SK-N-SH (cell line): ENCODE data around the gene MGAT4A.

Experiments
- CHD2 ChIP-seq: fragments of 150-350 bp; IDR thresholded peaks from 2 replicates; pipeline ENCODE4 v1.6.1; 2018; ENCODE audit warnings: low read length; ENCODE audit not compliant: partially characterized antibody
- EP300 ChIP-seq, 2 experiments: IDR thresholded peaks; 2 replicates each; pipeline versions ENCODE4 v1.4.0 to v1.6.1; 2012; ENCODE audit warnings: borderline replicate concordance in 1 of 2, low read depth in 1 of 2, low read length in 1 of 2
- EZH2phosphoT487 ChIP-seq: fragments of 200-600 bp; sonication (generic); IDR thresholded peaks from 2 replicates; pipeline ENCODE4 v1.6.1; 2017; ENCODE audit warnings: low read depth, mixed run types, mild to moderate bottlenecking, antibody characterized with exemption, moderate library complexity, borderline replicate concordance
- GABPA ChIP-seq: IDR thresholded peaks from 2 replicates; pipeline ENCODE4 v1.4.0; 2012; ENCODE audit warnings: low read depth, mild to moderate bottlenecking
- MXI1 ChIP-seq: IDR thresholded peaks from 2 replicates; pipeline ENCODE4 v1.6.1; 2012; ENCODE audit warnings: mild to moderate bottlenecking, low read depth, low read length, improper control_type of control experiment
- NRF1 ChIP-seq: IDR thresholded peaks from 2 replicates; pipeline ENCODE4 v1.6.1; 2012; ENCODE audit warnings: low read depth, mild to moderate bottlenecking, low read length
- RAD21 ChIP-seq: IDR thresholded peaks from 2 replicates; pipeline ENCODE4 v1.6.1; 2012; ENCODE audit warnings: mild to moderate bottlenecking, low read length
- RFX5 ChIP-seq: IDR thresholded peaks from 2 replicates; pipeline ENCODE4 v1.6.1; 2012; ENCODE audit warnings: mild to moderate bottlenecking, improper control_type of control experiment, low read length
- RXRA ChIP-seq: IDR thresholded peaks from 2 replicates; pipeline ENCODE4 v1.4.0; 2012; ENCODE audit warnings: low read depth, mild to moderate bottlenecking, borderline replicate concordance
- TCF12 ChIP-seq: IDR thresholded peaks from 2 replicates; pipeline ENCODE4 v1.4.0; 2012
- TF ChIP-seq, protein P1 (sequence below): IDR thresholded peaks from 2 replicates; pipeline ENCODE4 v1.6.1; 2012; ENCODE audit warnings: mild to moderate bottlenecking, low read depth, low read length, moderate library complexity
- TF ChIP-seq, protein P2 (sequence below): fragments of 150-350 bp; IDR thresholded peaks from 2 replicates; pipeline ENCODE4 v1.6.1; 2017; ENCODE audit warnings: antibody characterized with exemption, low read length, low read depth, borderline replicate concordance
- TF ChIP-seq, protein P3 (sequence below): fragments of 200-600 bp; sonication (generic); IDR thresholded peaks from 2 replicates; pipeline ENCODE4 v1.6.1; 2017; ENCODE audit warnings: antibody characterized with exemption, mild to moderate bottlenecking, moderate library complexity

DNA sequence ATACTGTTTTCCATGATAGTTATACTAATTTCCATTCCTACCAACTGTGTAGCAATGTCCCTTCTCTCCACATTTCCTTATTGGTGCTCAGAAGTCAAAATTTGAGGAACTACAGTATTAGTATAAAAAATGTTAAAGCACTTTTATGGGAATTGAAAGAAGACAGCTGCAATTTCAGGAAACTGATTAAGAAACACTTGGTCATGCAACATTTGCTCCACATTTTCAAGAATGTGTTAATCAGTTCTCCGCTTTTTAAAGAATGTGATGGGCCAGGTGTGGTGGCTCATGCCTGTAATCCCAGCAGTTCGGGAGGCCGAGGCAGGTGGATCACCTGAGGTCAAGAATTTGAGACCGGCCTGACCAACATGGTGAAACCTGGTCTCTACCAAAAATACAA is 33.6 kb upstream of the MGAT4A start:
- TF ChIP-seq GABPA: no peak
- TF ChIP-seq MXI1: no peak
- TF ChIP-seq RAD21: no peak
- TF ChIP-seq, protein P1, sequence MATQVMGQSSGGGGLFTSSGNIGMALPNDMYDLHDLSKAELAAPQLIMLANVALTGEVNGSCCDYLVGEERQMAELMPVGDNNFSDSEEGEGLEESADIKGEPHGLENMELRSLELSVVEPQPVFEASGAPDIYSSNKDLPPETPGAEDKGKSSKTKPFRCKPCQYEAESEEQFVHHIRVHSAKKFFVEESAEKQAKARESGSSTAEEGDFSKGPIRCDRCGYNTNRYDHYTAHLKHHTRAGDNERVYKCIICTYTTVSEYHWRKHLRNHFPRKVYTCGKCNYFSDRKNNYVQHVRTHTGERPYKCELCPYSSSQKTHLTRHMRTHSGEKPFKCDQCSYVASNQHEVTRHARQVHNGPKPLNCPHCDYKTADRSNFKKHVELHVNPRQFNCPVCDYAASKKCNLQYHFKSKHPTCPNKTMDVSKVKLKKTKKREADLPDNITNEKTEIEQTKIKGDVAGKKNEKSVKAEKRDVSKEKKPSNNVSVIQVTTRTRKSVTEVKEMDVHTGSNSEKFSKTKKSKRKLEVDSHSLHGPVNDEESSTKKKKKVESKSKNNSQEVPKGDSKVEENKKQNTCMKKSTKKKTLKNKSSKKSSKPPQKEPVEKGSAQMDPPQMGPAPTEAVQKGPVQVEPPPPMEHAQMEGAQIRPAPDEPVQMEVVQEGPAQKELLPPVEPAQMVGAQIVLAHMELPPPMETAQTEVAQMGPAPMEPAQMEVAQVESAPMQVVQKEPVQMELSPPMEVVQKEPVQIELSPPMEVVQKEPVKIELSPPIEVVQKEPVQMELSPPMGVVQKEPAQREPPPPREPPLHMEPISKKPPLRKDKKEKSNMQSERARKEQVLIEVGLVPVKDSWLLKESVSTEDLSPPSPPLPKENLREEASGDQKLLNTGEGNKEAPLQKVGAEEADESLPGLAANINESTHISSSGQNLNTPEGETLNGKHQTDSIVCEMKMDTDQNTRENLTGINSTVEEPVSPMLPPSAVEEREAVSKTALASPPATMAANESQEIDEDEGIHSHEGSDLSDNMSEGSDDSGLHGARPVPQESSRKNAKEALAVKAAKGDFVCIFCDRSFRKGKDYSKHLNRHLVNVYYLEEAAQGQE: no peak
- TF ChIP-seq, protein P2, sequence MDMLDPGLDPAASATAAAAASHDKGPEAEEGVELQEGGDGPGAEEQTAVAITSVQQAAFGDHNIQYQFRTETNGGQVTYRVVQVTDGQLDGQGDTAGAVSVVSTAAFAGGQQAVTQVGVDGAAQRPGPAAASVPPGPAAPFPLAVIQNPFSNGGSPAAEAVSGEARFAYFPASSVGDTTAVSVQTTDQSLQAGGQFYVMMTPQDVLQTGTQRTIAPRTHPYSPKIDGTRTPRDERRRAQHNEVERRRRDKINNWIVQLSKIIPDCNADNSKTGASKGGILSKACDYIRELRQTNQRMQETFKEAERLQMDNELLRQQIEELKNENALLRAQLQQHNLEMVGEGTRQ: no peak
- TF ChIP-seq, protein P3, sequence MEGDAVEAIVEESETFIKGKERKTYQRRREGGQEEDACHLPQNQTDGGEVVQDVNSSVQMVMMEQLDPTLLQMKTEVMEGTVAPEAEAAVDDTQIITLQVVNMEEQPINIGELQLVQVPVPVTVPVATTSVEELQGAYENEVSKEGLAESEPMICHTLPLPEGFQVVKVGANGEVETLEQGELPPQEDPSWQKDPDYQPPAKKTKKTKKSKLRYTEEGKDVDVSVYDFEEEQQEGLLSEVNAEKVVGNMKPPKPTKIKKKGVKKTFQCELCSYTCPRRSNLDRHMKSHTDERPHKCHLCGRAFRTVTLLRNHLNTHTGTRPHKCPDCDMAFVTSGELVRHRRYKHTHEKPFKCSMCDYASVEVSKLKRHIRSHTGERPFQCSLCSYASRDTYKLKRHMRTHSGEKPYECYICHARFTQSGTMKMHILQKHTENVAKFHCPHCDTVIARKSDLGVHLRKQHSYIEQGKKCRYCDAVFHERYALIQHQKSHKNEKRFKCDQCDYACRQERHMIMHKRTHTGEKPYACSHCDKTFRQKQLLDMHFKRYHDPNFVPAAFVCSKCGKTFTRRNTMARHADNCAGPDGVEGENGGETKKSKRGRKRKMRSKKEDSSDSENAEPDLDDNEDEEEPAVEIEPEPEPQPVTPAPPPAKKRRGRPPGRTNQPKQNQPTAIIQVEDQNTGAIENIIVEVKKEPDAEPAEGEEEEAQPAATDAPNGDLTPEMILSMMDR: no peak
- TF ChIP-seq NRF1: no peak
- no peak for TF ChIP-seq EP300 (IDR thresholded peaks at IDR 0.05; ENCODE audit: borderline replicate concordance in 1 of 2, low read depth in 1 of 2, low read length in 1 of 2)
- no peak for TF ChIP-seq TCF12
- no peak for TF ChIP-seq RXRA
- no peak for TF ChIP-seq EZH2phosphoT487
- TF ChIP-seq RFX5: no peak
- TF ChIP-seq CHD2: no peak
